ENCODE data around the gene GLRA3.

GRCh38 chr4:174646326-174646725 is 182.7 kb downstream of the GLRA3 start:
- TF ChIP-seq, protein P1, sequence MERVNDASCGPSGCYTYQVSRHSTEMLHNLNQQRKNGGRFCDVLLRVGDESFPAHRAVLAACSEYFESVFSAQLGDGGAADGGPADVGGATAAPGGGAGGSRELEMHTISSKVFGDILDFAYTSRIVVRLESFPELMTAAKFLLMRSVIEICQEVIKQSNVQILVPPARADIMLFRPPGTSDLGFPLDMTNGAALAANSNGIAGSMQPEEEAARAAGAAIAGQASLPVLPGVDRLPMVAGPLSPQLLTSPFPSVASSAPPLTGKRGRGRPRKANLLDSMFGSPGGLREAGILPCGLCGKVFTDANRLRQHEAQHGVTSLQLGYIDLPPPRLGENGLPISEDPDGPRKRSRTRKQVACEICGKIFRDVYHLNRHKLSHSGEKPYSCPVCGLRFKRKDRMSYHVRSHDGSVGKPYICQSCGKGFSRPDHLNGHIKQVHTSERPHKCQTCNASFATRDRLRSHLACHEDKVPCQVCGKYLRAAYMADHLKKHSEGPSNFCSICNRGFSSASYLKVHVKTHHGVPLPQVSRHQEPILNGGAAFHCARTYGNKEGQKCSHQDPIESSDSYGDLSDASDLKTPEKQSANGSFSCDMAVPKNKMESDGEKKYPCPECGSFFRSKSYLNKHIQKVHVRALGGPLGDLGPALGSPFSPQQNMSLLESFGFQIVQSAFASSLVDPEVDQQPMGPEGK (CRISPR knock-in tag; IDR thresholded peaks at IDR 0.05; ENCODE audit: borderline replicate concordance), result no peak
- TF ChIP-seq ZFP3 (CRISPR knock-in tag; IDR thresholded peaks at IDR 0.05), result no peak
- TF ChIP-seq PPARA (CRISPR knock-in tag; IDR thresholded peaks at IDR 0.05; ENCODE audit: borderline replicate concordance), result no peak
- no peak for TF ChIP-seq SNAI2 (CRISPR knock-in tag; IDR thresholded peaks at IDR 0.05)
- TF ChIP-seq ZNF70 (CRISPR knock-in tag; IDR thresholded peaks at IDR 0.05), result no peak
- TF ChIP-seq TCF4 (CRISPR knock-in tag; IDR thresholded peaks at IDR 0.05; ENCODE audit: borderline replicate concordance), result no peak

Measured in SK-N-SH treated with all-trans-retinoic acid at 6 μM for 48 hours (cell line).